Caco-2 (cell line): ENCODE measurements around the gene SPECC1. TPM values are rescaled to one million over a fixed set of nuclear protein-coding genes. Genes with fewer than 3 reads are reported as not detected.

Experiments
- BruUV-seq: library from RNA; stranded (reverse); fragments of 400-500 nt; replicated peaks from 2 replicates; lab custom pipeline; 2021; lab: Mats Ljungman, UMichigan
- CTCF ChIA-PET: fragments of 300-600 bp; sonication (Branson Sonifier 250); formaldehyde crosslinking; loops from one replicate; lab custom pipeline; 2022; ENCODE audit warnings: antibody characterized with exemption; lab: Charles Lee
- POLR2A ChIA-PET: fragments of 300-600 bp; sonication (Branson Sonifier 250); formaldehyde crosslinking; loops from one replicate; lab custom pipeline; 2022; ENCODE audit warnings: antibody characterized with exemption; lab: Charles Lee
- DNase-seq, 2 experiments: peaks; one replicate each; pipeline versions ENCODE4 v3.0.0 to v3.0.0-alpha.2; 2020 to 2022
- H3K27me3 ChIP-seq: replicated peaks from 2 replicates; pipeline ENCODE4 v1.6.0; 2011; ENCODE audit warnings: low read length; ENCODE audit not compliant: control insufficient read depth, insufficient read depth
- H3K36me3 ChIP-seq: 2 replicates; pipeline ENCODE4 v1.5.1; 2011; ENCODE audit warnings: low read length; ENCODE audit not compliant: control insufficient read depth, insufficient read depth
- H3K4me1 ChIP-seq: fragments of 250-450 bp; sonication (Bioruptor Pico); 2 replicates; pipeline ENCODE4 v1.5.1; 2020; ENCODE audit warnings: mild to moderate bottlenecking
- H3K4me3 ChIP-seq: 2 replicates; pipeline ENCODE4 v1.5.1; 2011; ENCODE audit warnings: low read depth, mild to moderate bottlenecking, control low read depth, low read length
- H3K9me3 ChIP-seq: fragments of 250-450 bp; sonication (Bioruptor Pico); 2 replicates; pipeline ENCODE4 v1.5.1; 2020; ENCODE audit warnings: mild to moderate bottlenecking, moderate library complexity
- H3K27ac Mint-ChIP-seq: one replicate; pipeline ENCODE4 v1.8.0; 2022; ENCODE audit warnings: mixed read lengths; ENCODE audit not compliant: unreplicated experiment
- H3K27me3 Mint-ChIP-seq: one replicate; pipeline ENCODE4 v1.8.0; 2022; ENCODE audit warnings: mixed read lengths; ENCODE audit not compliant: insufficient read depth, unreplicated experiment
- H3K36me3 Mint-ChIP-seq: one replicate; pipeline ENCODE4 v1.8.0; 2022; ENCODE audit warnings: mild to moderate bottlenecking, mixed read lengths; ENCODE audit not compliant: insufficient read depth, unreplicated experiment
- H3K4me1 Mint-ChIP-seq: one replicate; pipeline ENCODE4 v1.8.0; 2022; ENCODE audit warnings: low read depth, mixed read lengths; ENCODE audit not compliant: unreplicated experiment
- H3K4me3 Mint-ChIP-seq: one replicate; pipeline ENCODE4 v1.8.0; 2022; ENCODE audit warnings: mild to moderate bottlenecking, moderate library complexity, mixed read lengths; ENCODE audit not compliant: unreplicated experiment
- H3K9me3 Mint-ChIP-seq: one replicate; pipeline ENCODE4 v1.8.0; 2022; ENCODE audit warnings: mixed read lengths; ENCODE audit not compliant: unreplicated experiment
- CTCF ChIP-seq, 2 experiments: fragments of 200-600 bp in 1 of 2; IDR thresholded peaks; 1 replicate in 1 of 2; 2 replicates in 1 of 2; pipeline versions ENCODE4 v1.5.1 to v1.8.0; 2011 to 2022; ENCODE audit warnings: antibody characterized with exemption in 1 of 2, control low read depth in 1 of 2, inconsistent platforms in 1 of 2, low read depth in 1 of 2, low read length in 1 of 2, mild to moderate bottlenecking in 1 of 2, moderate library complexity in 1 of 2; ENCODE audit not compliant: insufficient read depth in 1 of 2, severe bottlenecking in 1 of 2, unreplicated experiment in 1 of 2
- intact Hi-C: fragments of 100-400 bp; cut with micrococcal nuclease; formaldehyde crosslinking; loops from one replicate; pipeline ENCODE4 v1.10.0; 2022; ENCODE audit not compliant: unreplicated experiment
- total RNA-seq: library from RNA; stranded (reverse); gene quantifications from 2 replicates; pipeline ENCODE4 v1.2.3, GENCODE V29; 2022

The SPECC1 gene
- total RNA-seq, 1 experiment from 2014 or later: 123 TPM

- H3K36me3 Mint-ChIP-seq: peaks cover 55% of the 10 kb centered on the region
- H3K27ac Mint-ChIP-seq: no peak overlapping the region
- no peaks in the 10 kb centered on the region for H3K4me1 Mint-ChIP-seq
- Histone ChIP-seq H3K9me3 (peaks cover 18% of the 10 kb centered on the region), H3K27me3 (no peaks in the 10 kb centered on the region), H3K4me1 (no peaks in the 10 kb centered on the region), H3K4me3 (no peak overlapping the region), H3K36me3 (no peaks in the 10 kb centered on the region)
- TF ChIP-seq CTCF (IDR thresholded peaks at IDR 0.05; ENCODE audit: insufficient read depth in 1 of 2, low read depth in 1 of 2, low read length in 1 of 2, severe bottlenecking in 1 of 2, unreplicated experiment in 1 of 2): no peak
- DNase-seq: no peak
- H3K27me3 Mint-ChIP-seq: no peaks in the 10 kb centered on the region
- CTCF ChIA-PET: no interaction called here
- peaks cover 28% of the 10 kb centered on the region for H3K9me3 Mint-ChIP-seq
- POLR2A ChIA-PET: no interaction called here
- no TSS peak for BruUV-seq
- H3K4me3 Mint-ChIP-seq: no peak overlapping the region
- intact Hi-C loops: no loop called here
Measured at GRCh38 chr17:20304961-20305360, 295.8 kb downstream of the SPECC1 start.

DNA sequence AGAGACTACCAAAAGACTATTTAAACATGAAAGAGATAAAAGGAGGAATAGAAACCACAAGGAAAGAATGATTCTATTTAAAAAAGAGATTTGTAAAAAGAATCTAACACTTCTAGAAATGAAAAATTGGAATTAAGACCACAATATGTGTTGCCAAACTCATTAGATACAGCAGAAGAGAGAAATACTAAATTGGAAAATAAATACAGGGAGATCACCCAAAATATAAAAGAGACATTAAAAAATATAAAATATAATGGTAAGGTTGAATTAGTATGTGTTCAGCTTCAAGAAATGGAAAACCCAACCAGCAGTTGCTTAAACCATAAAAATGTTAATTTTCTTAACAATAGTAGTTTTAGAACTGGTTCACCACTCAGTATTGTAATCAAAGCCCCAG, 297.8 kb downstream of the SPECC1 start:
- Histone ChIP-seq H3K27me3 (no peaks in the 10 kb centered on the region), H3K9me3 (peaks cover 18% of the 10 kb centered on the region), H3K36me3 (no peaks in the 10 kb centered on the region), H3K4me1 (no peaks in the 10 kb centered on the region), H3K4me3 (no peak overlapping the region)
- no peak for TF ChIP-seq CTCF (IDR thresholded peaks at IDR 0.05; ENCODE audit: insufficient read depth in 1 of 2, low read depth in 1 of 2, low read length in 1 of 2, severe bottlenecking in 1 of 2, unreplicated experiment in 1 of 2)
- peaks cover 28% of the 10 kb centered on the region for H3K9me3 Mint-ChIP-seq
- no peaks in the 10 kb centered on the region for H3K4me1 Mint-ChIP-seq
- ChIA-PET POLR2A (no interaction called here), CTCF (no interaction called here)
- peaks cover 60% of the 10 kb centered on the region for H3K36me3 Mint-ChIP-seq
- no peak for DNase-seq
- intact Hi-C loops: no loop called here
- H3K27ac Mint-ChIP-seq: no peak overlapping the region
- no peaks in the 10 kb centered on the region for H3K27me3 Mint-ChIP-seq
- no TSS peak for BruUV-seq
- no peak overlapping the region for H3K4me3 Mint-ChIP-seq

GRCh38 chr17:20307326-20307910, 298.3 kb downstream of the SPECC1 start:
- no peaks in the 10 kb centered on the region for H3K4me1 Mint-ChIP-seq
- DNase-seq: no peak
- peaks cover 18% of the 10 kb centered on the region for H3K9me3 ChIP-seq
- no peak overlapping the region for H3K27ac Mint-ChIP-seq
- peaks cover 28% of the 10 kb centered on the region for H3K9me3 Mint-ChIP-seq
- no peaks in the 10 kb centered on the region for H3K36me3 ChIP-seq
- no peak overlapping the region for H3K4me3 Mint-ChIP-seq
- no peaks in the 10 kb centered on the region for H3K27me3 Mint-ChIP-seq
- no peaks in the 10 kb centered on the region for H3K4me1 ChIP-seq
- no TSS peak for BruUV-seq
- no peak overlapping the region for H3K4me3 ChIP-seq
- peaks cover 60% of the 10 kb centered on the region for H3K36me3 Mint-ChIP-seq
- TF ChIP-seq CTCF (IDR thresholded peaks at IDR 0.05; ENCODE audit: insufficient read depth in 1 of 2, low read depth in 1 of 2, low read length in 1 of 2, severe bottlenecking in 1 of 2, unreplicated experiment in 1 of 2): no peak
- ChIA-PET POLR2A (no interaction called here), CTCF (no interaction called here)
- intact Hi-C loops: no loop called here
- H3K27me3 ChIP-seq: no peaks in the 10 kb centered on the region
